K562 (cell line): ENCODE data around the gene LSM4. TPM values are rescaled to one million over a fixed set of nuclear protein-coding genes. Genes with fewer than 3 reads are reported as not detected.
A peak's percentile ranks its signal among the peaks of the same experiment; 100 is the strongest.

Experiments used
- CEBPG ChIP-seq, 3 experiments: fragments of 200-800 bp in 1 of 3; sonication (Bioruptor generic) in 1 of 3; sonication (generic) in 1 of 3; formaldehyde crosslinking in 1 of 3; IDR thresholded peaks in 2 of 3; conservative IDR thresholded peaks in 1 of 3; 2 replicates each; pipeline versions ENCODE4 v1.6.1 to v1.8.0; 2016 to 2022; ENCODE audit warnings: missing compliant biosample characterization in 2 of 3, missing genetic modification characterization in 2 of 3, mild to moderate bottlenecking in 1 of 3, missing genetic modification reagents in 1 of 3
- CHD4 ChIP-seq: fragments of 200-600 bp; sonication (generic); IDR thresholded peaks from 3 replicates; pipeline ENCODE4 v1.6.1; 2012; ENCODE audit warnings: low read depth, mild to moderate bottlenecking, mixed read lengths, low read length, inconsistent platforms; ENCODE audit not compliant: insufficient read depth, insufficient replicate concordance, poor library complexity, severe bottlenecking
- GATA2 ChIP-seq: sonication (generic); formaldehyde crosslinking; IDR thresholded peaks from 2 replicates; pipeline ENCODE4 v1.4.0; 2020; ENCODE audit warnings: mild to moderate bottlenecking, missing genetic modification reagents
- IRF2 ChIP-seq: sonication (generic); formaldehyde crosslinking; IDR thresholded peaks from 2 replicates; pipeline ENCODE4 v1.8.1; 2022; ENCODE audit warnings: mild to moderate bottlenecking, missing genetic modification reagents
- L3MBTL2 ChIP-seq: fragments of 450-650 bp; IDR thresholded peaks from 2 replicates; pipeline ENCODE4 v1.6.1; 2016; ENCODE audit warnings: mild to moderate bottlenecking, moderate library complexity
- NR2F6 ChIP-seq: fragments of 450-650 bp; formaldehyde crosslinking; IDR thresholded peaks from 2 replicates; pipeline ENCODE4 v1.4.0; 2020; ENCODE audit warnings: mild to moderate bottlenecking
- SRF ChIP-seq, 2 experiments: fragments of 250-450, 450-650 bp in 1 of 2; sonication (Bioruptor Pico) in 1 of 2; sonication (generic) in 1 of 2; formaldehyde crosslinking; IDR thresholded peaks; 2 replicates each; pipeline versions ENCODE4 v1.5.0 to v1.5.1; 2020 to 2022; ENCODE audit warnings: mild to moderate bottlenecking in 1 of 2, missing genetic modification reagents in 1 of 2
- ZBTB7A ChIP-seq: IDR thresholded peaks from 2 replicates; pipeline ENCODE4 v1.6.1; 2011; ENCODE audit warnings: low read depth, mild to moderate bottlenecking, low read length, moderate library complexity, borderline replicate concordance; ENCODE audit not compliant: control insufficient read depth
- ZFP1 ChIP-seq: fragments of 450-650 bp; formaldehyde crosslinking; IDR thresholded peaks from 2 replicates; pipeline ENCODE4 v1.4.0; 2020; ENCODE audit warnings: mild to moderate bottlenecking, mixed read lengths
- ZNF583 ChIP-seq: fragments of 250-450 bp; sonication (Bioruptor Pico); IDR thresholded peaks from 2 replicates; pipeline ENCODE4 v1.4.0; 2020
- polyA plus RNA-seq, 8 experiments: library from polyadenylated mRNA; depleted of rRNA in 4 of 8; stranded (reverse) in 5 of 8; unstranded in 3 of 8; fragments of >200 nt; fragmentation: Nextera tagmentation in 2 of 8; fragmentation: Illumina TruSeq in 1 of 8; extraction: Ambion mirVana in 2 of 8; extraction: Trizol in 1 of 8; gene quantifications; 2 replicates each; pipeline versions ENCODE4 v1.2.1 to v1.2.3, GENCODE V29; 2011 to 2014; ENCODE audit warnings: inconsistent platforms in 1 of 8, missing spikeins in 1 of 8
- total RNA-seq, 7 experiments: library from RNA; depleted of rRNA in 6 of 7; stranded (reverse); fragments of >200 nt in 6 of 7; fragmentation: Illumina TruSeq in 2 of 7; extraction: Trizol in 2 of 7; gene quantifications; 2 replicates each; pipeline versions ENCODE4 v1.2.1 to v1.2.3, GENCODE V29; 2011 to 2021; ENCODE audit warnings: low replicate concordance in 1 of 7
- TF ChIP-seq, protein P1 (sequence below), 2 experiments: fragments of 450-650 bp; formaldehyde crosslinking in 1 of 2; IDR thresholded peaks; 2 replicates each; pipeline versions ENCODE4 v1.4.0 to v1.6.1; 2014 to 2020; ENCODE audit warnings: mild to moderate bottlenecking in 2 of 2, borderline replicate concordance in 1 of 2, low read depth in 1 of 2
- TF ChIP-seq, protein P2 (sequence below): fragments of 200-800 bp; sonication (Bioruptor generic); IDR thresholded peaks from 2 replicates; pipeline ENCODE4 v1.6.1; 2017; ENCODE audit warnings: missing genetic modification characterization, missing compliant biosample characterization
- TF ChIP-seq, protein P3 (sequence below): fragments of 450-650 bp; formaldehyde crosslinking; IDR thresholded peaks from 2 replicates; pipeline ENCODE4 v1.4.0; 2022; ENCODE audit warnings: mild to moderate bottlenecking, moderate library complexity
- TF ChIP-seq, protein P4 (sequence below): fragments of 250-450 bp; sonication (Bioruptor Pico); IDR thresholded peaks from 2 replicates; pipeline ENCODE4 v1.4.0; 2020; ENCODE audit warnings: mild to moderate bottlenecking, moderate library complexity

The LSM4 gene
- total and polyA plus RNA-seq, 9 of the 15 experiments (the other 6 are each of a cell fraction or from before 2014, with no cell fraction given), result 11.9 to 763 (median 202) TPM

- TF ChIP-seq, protein P1, sequence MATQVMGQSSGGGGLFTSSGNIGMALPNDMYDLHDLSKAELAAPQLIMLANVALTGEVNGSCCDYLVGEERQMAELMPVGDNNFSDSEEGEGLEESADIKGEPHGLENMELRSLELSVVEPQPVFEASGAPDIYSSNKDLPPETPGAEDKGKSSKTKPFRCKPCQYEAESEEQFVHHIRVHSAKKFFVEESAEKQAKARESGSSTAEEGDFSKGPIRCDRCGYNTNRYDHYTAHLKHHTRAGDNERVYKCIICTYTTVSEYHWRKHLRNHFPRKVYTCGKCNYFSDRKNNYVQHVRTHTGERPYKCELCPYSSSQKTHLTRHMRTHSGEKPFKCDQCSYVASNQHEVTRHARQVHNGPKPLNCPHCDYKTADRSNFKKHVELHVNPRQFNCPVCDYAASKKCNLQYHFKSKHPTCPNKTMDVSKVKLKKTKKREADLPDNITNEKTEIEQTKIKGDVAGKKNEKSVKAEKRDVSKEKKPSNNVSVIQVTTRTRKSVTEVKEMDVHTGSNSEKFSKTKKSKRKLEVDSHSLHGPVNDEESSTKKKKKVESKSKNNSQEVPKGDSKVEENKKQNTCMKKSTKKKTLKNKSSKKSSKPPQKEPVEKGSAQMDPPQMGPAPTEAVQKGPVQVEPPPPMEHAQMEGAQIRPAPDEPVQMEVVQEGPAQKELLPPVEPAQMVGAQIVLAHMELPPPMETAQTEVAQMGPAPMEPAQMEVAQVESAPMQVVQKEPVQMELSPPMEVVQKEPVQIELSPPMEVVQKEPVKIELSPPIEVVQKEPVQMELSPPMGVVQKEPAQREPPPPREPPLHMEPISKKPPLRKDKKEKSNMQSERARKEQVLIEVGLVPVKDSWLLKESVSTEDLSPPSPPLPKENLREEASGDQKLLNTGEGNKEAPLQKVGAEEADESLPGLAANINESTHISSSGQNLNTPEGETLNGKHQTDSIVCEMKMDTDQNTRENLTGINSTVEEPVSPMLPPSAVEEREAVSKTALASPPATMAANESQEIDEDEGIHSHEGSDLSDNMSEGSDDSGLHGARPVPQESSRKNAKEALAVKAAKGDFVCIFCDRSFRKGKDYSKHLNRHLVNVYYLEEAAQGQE (IDR thresholded peaks at IDR 0.05; ENCODE audit: borderline replicate concordance), result peak; percentile 30; the same call in 1 of the 2 replicates
- TF ChIP-seq, protein P1 (CRISPR knock-in tag; IDR thresholded peaks at IDR 0.05; ENCODE audit: low read depth), result no peak
- TF ChIP-seq NR2F6 (CRISPR knock-in tag), result no peak
- TF ChIP-seq, protein P2, sequence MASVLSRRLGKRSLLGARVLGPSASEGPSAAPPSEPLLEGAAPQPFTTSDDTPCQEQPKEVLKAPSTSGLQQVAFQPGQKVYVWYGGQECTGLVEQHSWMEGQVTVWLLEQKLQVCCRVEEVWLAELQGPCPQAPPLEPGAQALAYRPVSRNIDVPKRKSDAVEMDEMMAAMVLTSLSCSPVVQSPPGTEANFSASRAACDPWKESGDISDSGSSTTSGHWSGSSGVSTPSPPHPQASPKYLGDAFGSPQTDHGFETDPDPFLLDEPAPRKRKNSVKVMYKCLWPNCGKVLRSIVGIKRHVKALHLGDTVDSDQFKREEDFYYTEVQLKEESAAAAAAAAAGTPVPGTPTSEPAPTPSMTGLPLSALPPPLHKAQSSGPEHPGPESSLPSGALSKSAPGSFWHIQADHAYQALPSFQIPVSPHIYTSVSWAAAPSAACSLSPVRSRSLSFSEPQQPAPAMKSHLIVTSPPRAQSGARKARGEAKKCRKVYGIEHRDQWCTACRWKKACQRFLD, result no peak
- TF ChIP-seq GATA2, result no peak
- TF ChIP-seq CHD4, result no peak
- TF ChIP-seq, protein P3, sequence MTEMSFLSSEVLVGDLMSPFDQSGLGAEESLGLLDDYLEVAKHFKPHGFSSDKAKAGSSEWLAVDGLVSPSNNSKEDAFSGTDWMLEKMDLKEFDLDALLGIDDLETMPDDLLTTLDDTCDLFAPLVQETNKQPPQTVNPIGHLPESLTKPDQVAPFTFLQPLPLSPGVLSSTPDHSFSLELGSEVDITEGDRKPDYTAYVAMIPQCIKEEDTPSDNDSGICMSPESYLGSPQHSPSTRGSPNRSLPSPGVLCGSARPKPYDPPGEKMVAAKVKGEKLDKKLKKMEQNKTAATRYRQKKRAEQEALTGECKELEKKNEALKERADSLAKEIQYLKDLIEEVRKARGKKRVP, result no peak
- no peak for TF ChIP-seq CEBPG (CRISPR knock-in tag; IDR thresholded peaks at IDR 0.05)
- TF ChIP-seq CEBPG (tag; conservative IDR thresholded peaks at IDR 0.05 in 1 of 2, IDR thresholded peaks at IDR 0.05 in 1 of 2), result no peak
- TF ChIP-seq L3MBTL2, result no peak
- peak in 1 of 2 experiments; percentile 38; a peak in 1 of 4 replicates for TF ChIP-seq SRF (CRISPR knock-in tag; IDR thresholded peaks at IDR 0.05)
- TF ChIP-seq ZBTB7A, result peak; percentile 45; the same call in 1 of the 2 replicates
- TF ChIP-seq, protein P4, sequence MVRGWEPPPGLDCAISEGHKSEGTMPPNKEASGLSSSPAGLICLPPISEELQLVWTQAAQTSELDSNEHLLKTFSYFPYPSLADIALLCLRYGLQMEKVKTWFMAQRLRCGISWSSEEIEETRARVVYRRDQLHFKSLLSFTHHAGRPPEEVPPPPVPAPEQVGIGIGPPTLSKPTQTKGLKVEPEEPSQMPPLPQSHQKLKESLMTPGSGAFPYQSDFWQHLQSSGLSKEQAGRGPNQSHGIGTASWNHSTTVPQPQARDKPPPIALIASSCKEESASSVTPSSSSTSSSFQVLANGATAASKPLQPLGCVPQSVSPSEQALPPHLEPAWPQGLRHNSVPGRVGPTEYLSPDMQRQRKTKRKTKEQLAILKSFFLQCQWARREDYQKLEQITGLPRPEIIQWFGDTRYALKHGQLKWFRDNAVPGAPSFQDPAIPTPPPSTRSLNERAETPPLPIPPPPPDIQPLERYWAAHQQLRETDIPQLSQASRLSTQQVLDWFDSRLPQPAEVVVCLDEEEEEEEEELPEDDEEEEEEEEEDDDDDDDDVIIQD (CRISPR knock-in tag), result no peak
- TF ChIP-seq ZNF583 (CRISPR knock-in tag), result 0 out of 2 replicates have a peak, but pooled peaks have one; percentile 28
- no peak for TF ChIP-seq IRF2 (CRISPR knock-in tag)
- TF ChIP-seq ZFP1 (CRISPR knock-in tag), result no peak
Observed at GRCh38 chr19:18339723-18340122, 16.8 kb upstream of the LSM4 start (continued).
